ENCODE results near the gene FBF1.

Gene FBF1

GRCh38 chr17:75891022-75891604, 49.7 kb downstream of the FBF1 start:
- no peak for TF ChIP-seq ZXDB (tag by site-specific recombination; IDR thresholded peaks at IDR 0.05)
- TF ChIP-seq ZNF433 (tag by site-specific recombination; IDR thresholded peaks at IDR 0.05; ENCODE audit: low read depth): no peak
- TF ChIP-seq EGR2 (tag by site-specific recombination; IDR thresholded peaks at IDR 0.05; ENCODE audit: low read depth): no peak
- TF ChIP-seq ZNF26 (tag by site-specific recombination; IDR thresholded peaks at IDR 0.05): no peak
- TF ChIP-seq, protein P1, sequence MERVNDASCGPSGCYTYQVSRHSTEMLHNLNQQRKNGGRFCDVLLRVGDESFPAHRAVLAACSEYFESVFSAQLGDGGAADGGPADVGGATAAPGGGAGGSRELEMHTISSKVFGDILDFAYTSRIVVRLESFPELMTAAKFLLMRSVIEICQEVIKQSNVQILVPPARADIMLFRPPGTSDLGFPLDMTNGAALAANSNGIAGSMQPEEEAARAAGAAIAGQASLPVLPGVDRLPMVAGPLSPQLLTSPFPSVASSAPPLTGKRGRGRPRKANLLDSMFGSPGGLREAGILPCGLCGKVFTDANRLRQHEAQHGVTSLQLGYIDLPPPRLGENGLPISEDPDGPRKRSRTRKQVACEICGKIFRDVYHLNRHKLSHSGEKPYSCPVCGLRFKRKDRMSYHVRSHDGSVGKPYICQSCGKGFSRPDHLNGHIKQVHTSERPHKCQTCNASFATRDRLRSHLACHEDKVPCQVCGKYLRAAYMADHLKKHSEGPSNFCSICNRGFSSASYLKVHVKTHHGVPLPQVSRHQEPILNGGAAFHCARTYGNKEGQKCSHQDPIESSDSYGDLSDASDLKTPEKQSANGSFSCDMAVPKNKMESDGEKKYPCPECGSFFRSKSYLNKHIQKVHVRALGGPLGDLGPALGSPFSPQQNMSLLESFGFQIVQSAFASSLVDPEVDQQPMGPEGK (tag by site-specific recombination; IDR thresholded peaks at IDR 0.05): no peak
- no peak for TF ChIP-seq ZNF394 (tag by site-specific recombination; IDR thresholded peaks at IDR 0.05; ENCODE audit: borderline replicate concordance)
- TF ChIP-seq ZNF514 (tag by site-specific recombination; IDR thresholded peaks at IDR 0.05): no peak
- TF ChIP-seq INSM2 (tag by site-specific recombination; IDR thresholded peaks at IDR 0.05): no peak
- TF ChIP-seq ZNF48 (tag by site-specific recombination; IDR thresholded peaks at IDR 0.05): no peak
- TF ChIP-seq ZNF658 (tag by site-specific recombination; IDR thresholded peaks at IDR 0.05): no peak
- no peak for TF ChIP-seq SP3 (tag by site-specific recombination; IDR thresholded peaks at IDR 0.05)
- TF ChIP-seq ZNF416 (tag by site-specific recombination; IDR thresholded peaks at IDR 0.05): no peak
- TF ChIP-seq ZNF23 (tag by site-specific recombination; IDR thresholded peaks at IDR 0.05; ENCODE audit: borderline replicate concordance): no peak
- TF ChIP-seq, protein P2, sequence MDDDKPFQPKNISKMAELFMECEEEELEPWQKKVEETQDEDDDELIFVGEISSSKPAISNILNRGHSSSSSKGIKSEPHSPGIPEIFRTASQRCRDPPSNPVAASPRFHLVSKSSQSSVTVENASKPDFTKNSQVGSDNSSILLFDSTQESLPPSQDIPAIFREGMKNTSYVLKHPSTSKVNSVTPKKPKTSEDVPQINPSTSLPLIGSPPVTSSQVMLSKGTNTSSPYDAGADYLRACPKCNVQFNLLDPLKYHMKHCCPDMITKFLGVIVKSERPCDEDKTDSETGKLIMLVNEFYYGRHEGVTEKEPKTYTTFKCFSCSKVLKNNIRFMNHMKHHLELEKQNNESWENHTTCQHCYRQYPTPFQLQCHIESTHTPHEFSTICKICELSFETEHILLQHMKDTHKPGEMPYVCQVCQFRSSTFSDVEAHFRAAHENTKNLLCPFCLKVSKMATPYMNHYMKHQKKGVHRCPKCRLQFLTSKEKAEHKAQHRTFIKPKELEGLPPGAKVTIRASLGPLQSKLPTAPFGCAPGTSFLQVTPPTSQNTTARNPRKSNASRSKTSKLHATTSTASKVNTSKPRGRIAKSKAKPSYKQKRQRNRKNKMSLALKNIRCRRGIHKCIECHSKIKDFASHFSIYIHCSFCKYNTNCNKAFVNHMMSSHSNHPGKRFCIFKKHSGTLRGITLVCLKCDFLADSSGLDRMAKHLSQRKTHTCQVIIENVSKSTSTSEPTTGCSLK (tag by site-specific recombination; IDR thresholded peaks at IDR 0.05): no peak
- no peak for TF ChIP-seq GLIS1 (tag by site-specific recombination; IDR thresholded peaks at IDR 0.05)
- no peak for TF ChIP-seq PBX3 (CRISPR knock-in tag; IDR thresholded peaks at IDR 0.05)
- TF ChIP-seq ZNF280D (tag by site-specific recombination; IDR thresholded peaks at IDR 0.05): no peak
- CTCF ChIA-PET: no interaction called here

More at GRCh38 chr17:75891022-75891604, 49.7 kb downstream of the FBF1 start:
- POLR2A ChIA-PET: interaction anchor here (0.9 kb wide), 1 partner anchor 9 kb away, joined by 3 read pairs; no protein-coding TSS in a partner anchor
- H3K9me3 ChIP-seq (ENCODE audit: control insufficient read depth, insufficient read depth, low read depth, low read length): no peaks in the 10 kb centered on the region
- H3K4me3 ChIP-seq (ENCODE audit: low read depth, low read length): no peak overlapping the region
- H3K27ac ChIP-seq (ENCODE audit: extremely low read depth, low read depth, low read length): no peak overlapping the region
- H3K4me1 ChIP-seq (ENCODE audit: control insufficient read depth, insufficient read depth, low read length): peaks cover 4% of the 10 kb centered on the region
- H3K36me3 ChIP-seq (ENCODE audit: control insufficient read depth in 2 of 2, insufficient read depth in 1 of 2, low read length in 2 of 2): peaks cover 11 to 38% of the 10 kb centered on the region in 2 experiments; a peak in 2 of 3 replicates

All from HEK293 (cell line).